NK-92 (cell line): ENCODE measurements around the gene AQP6.
"Not testable (repeated sequence)": the region's sequence is repeated elsewhere in the genome, so short reads cannot be mapped to it uniquely, and the experiment has no call there.

Experiments
- DNase-seq: peaks from one replicate; lab custom pipeline; 2025; ENCODE audit not compliant: unreplicated experiment; lab: John Stamatoyannopoulos, UW

Gene AQP6

DNA sequence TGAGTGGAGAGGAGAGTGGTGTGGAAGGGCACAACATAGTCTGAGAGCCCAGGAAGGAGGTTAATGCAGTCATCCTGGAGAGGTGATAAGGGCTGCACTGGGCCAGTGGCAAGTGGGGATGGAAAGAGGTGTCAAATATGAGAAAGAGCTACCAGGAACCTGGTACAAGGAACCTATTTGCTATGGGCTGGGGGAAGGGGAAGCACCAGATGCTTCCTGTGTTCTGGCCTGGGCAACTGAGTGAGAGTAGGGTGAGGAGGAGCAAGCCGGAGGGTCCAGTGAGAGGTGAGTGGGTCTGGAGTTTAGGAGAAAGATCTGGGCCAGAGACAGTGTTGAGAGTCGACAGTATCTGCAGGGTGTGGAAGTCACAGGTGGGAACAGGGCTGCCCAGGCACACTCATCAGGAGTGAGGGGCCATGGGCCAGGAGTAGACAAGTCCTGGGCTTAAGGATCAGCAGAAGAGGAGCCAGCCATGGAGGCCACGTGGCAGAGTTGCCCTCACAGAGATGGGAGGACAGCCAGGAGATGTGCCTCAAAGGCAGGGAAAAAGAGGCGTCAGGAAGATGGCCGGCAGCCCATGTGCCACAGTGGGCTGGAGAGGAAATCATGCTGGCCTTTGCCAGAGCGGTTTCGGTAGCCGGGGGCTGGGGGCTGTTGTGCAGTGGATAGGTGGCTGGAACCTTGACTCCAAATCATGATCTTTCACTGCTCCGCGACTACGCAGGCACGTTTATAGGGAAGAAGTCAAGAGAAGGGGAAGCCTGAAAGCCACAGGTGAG is 2.9 kb upstream of the AQP6 start:
- DNase-seq = no peak

DNA sequence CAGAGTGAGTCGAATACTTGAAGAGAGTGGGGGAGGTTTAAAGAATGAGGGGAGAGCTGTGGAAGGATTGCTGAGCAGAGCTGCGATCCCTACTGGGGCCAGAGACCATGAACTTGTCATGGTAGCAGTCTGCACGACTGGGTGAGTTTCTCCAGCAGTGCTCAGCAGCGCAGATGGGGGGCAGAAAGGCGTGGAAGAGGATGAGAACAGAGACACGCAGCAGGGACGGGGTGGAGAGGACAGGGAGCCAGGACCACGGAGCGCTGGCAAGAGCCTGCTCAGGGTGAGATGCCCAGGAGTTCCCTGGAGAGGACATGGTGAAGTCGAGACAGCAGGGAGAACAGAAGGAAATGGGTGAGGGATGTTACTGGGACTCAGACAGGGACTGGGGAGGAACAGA is 2.1 kb upstream of the AQP6 start:
- no peak for DNase-seq

DNA sequence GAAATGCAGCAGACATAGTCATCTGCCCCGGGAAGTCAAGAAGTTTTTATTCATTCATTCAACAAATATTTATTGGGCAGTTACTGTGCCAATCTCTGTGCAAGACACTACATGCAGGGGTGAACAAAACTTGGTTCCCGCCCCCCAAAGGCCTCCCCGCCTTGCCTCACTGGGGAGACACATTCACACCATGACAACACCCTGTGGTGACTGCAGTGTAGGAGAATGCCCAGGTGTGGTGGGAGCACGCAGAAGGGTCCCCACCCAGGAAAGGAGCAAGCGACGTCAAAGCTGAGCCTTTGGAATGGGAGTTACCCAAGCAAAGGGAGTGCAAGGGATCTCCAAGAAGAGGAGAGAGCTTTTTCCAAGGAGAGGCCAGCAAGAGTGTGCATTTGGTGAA is 1.6 kb upstream of the AQP6 start:
- DNase-seq = no peak

DNA sequence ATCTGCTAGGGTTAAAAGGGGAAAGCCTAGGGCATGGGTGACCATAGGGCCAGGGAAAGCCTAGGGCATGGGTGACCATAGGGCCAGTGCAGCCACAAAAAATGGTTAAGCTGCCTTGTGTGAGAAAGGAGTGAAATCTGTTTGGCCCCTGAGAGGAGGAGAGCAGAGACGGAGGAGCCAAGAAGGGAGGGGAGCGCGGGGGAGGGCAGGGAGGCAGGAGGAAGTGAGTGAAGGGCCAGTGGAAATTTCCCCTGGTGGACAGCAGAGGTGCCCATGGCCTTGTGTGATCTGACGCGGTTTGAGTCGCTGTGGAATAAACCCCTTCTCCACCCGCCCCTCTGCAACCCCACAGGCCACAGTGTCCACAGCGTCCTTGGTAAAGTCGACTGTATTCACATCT is 618 bp upstream of the AQP6 start:
- no peak for DNase-seq

DNA sequence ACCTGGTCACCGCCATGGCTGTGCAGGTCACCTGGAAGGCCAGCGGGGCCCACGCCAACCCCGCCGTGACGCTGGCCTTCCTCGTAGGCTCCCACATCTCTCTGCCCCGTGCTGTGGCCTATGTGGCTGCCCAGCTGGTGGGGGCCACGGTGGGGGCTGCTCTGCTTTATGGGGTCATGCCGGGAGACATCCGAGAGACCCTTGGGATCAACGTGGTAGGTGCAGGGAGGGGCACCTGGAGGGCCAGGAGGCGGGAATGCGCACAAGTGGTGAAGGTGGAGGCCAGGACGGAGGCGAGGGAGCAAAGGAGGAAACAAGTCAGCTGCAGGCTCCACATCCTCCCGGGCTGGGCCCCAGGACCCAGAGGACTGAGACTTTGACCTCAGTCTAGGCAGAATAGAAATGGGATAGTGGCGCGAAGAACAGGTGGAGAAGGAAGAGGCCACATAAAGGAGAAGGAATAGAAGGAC is 649 bp downstream of the AQP6 start:
- no peak for DNase-seq

DNA sequence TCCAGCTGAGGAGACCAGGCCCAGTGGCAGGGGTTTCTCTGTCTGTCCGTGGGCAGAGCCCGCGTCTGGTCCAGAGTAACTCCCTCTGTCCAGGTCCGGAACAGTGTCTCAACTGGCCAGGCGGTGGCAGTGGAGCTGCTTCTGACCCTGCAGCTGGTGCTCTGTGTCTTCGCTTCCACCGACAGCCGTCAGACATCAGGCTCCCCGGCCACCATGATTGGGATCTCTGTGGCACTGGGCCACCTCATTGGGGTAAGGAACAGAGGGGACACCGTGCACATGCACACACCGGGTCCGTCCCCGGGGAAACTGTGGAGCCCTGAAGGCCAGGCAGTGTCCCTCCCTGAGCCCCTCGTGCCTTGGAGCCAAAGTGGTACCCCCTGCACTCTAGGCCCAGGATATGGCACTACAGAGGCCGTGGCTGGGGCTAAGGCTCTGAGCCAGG is 1.5 kb downstream of the AQP6 start:
- no peak for DNase-seq

DNA sequence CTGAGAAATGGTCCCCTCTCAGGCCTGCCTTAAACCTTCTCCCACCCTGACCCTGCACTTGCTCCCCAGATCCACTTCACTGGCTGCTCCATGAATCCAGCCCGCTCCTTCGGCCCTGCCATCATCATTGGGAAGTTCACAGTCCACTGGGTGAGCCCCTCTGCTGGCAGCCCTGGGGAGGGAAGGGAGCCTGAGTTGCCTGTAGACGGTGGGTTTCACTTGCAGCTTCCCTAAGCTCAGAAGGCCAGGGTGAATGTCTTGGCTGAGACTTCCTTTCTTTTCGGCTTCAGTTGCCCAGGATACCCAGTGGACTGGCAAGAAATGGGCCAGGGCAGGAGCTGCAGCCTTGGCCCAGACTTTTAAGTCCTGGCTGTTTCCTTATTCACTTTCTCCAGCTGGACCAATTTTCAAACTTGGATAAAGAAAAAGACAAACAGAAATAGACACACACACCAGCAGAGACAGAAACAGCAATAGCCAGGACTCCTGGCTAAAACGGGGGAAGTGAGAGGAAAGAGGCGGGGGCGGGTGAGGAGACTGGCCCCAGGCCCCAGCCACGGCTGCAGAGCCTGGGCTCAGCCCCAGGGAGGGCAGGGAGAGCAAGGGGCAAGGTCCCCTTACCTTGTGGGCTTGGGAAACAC is 2.0 kb downstream of the AQP6 start:
- no peak for DNase-seq

DNA sequence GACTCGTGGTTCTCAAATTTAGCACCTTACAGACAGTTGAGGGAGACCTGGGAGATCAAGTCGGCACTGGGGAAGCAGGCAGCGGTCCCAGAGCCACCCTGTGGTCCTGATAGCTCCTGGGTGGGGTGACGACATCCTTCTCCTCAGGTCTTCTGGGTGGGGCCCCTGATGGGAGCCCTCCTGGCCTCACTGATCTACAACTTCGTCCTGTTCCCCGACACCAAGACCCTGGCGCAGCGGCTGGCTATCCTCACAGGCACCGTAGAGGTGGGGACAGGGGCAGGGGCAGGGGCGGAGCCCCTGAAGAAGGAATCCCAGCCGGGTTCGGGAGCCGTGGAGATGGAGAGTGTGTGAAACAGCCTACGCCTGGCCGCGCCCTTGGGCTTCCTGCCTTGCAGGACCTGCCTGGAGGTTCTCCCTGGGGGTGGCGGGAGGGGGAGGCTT is 2.6 kb downstream of the AQP6 start:
- DNase-seq = no peak

DNA sequence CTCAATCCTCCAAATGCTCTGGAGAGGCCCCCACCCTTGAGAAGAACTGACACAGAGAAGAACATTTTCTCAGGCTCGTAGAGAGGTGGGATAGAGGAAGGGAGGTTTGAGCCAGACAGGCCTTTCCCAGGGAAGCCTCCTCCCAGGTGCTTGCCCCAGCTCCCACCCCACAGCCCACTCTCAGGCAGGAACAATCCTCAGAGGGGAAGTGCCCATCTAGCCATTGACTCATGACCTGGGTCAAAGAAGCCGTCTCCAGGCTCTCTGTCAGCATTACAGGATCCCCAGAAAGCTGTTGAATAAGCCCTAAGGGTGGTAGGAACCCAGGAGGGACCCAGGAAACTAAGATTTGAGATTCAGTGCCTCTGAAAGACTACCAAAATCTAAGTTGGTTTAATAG is 3.8 kb downstream of the AQP6 start:
- DNase-seq = no peak

DNA sequence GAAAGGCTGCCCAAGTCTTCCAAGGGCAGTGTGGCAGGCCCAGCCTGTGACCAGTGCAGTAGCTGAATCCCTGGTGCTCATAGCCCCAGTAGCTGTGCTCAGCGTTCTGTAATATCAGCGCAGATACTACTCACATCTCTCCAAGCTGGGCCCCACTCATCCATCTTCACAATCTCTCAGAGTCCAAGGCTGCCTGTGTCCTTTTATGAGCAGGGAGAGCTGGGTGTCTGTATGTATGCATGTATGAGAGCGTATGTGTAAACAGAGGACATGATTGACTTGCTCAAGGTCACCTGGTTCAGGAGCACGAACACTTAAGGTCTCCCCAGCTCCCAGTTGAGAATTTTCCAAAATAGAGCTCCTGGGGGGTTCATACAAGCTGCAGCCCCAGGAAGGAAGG is 5.4 kb downstream of the AQP6 start:
- DNase-seq = no peak

DNA sequence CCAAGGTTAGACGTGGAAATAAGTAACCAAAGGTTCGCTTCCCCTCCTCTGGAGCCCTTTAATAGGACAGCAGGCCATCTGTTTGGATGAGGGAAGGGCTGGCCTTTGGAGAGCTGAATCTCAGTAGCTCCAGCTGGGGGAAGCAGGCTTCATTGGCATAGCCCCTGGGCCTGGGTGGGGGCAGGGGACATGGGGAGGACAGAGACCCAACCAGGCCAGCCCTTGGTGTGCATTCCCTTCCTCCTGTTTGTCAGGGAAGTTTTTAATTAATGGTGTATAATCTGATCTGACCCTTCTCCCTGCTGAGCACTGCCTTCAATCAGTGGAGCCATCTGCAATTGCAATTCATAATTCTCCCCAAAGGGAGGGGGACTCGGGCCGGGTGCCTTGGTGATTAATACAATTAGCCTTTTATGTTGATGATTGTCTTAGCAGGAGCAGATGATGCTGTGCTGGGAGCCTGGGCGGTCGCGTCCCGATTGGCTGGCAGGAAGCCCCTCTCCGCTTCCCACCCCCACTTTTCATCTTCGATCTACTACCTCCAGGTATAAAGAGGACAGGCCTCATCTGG is 6.4 kb downstream of the AQP6 start:
- DNase-seq = no peak

DNA sequence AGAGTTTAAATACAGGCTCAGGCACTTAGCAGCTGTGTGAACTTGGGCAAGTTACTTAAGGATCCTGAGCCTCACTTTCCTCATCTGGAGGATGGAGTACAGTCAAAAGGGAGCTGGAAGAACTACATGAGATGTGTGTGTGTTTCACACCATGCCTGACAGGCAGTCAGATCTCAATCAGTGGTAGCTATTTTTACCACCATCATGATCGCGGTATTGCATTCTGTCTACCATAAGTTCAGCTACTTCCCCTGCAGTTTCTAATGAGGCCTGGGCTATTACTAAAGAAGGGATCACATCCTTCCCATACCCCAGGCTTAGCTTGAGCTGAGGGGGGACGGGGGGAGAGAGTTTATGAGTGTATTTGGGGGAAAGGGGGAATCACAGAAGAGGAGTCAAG is 7.0 kb downstream of the AQP6 start:
- no peak for DNase-seq

DNA sequence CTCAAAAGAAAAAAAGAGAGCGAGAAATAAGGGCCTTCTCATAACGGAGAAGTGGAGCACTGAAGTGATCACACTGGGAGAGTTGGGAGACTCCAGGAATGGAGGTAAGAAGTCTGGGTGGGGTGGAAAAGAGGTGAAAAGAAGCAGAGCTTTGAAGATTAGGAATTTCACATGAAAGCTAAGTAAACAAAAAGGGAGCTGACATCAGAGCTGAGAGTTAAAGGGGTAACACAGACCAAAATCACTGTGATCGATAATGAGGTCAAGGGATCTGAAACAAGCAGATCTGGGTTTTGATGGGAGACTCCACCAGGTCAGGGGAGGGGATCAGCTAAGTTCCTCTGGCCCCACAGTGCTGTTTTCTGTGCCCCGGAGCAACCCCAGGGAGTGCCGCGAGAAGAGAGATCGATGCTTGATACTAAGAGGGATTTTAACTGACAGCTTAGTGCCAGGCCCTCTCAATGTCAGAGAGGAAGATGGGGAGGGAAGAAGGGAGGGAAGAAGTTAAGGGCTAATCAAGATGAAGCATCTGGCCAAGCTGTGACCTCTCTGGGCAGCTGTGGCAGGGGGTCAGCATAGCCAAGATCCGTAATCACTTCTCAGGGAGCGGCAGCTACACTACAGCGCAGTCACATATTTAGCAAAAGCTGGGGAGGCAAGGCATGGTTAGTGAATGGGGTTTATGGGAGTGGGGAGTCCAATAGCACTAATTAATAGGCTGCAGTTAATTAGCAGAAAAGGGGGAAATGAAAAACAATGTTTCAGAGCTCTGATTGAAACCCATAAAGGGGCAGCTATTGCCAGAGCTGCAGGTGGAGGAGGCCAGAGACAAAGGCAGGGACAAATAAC is 8.0 kb downstream of the AQP6 start:
- no peak for DNase-seq

DNA sequence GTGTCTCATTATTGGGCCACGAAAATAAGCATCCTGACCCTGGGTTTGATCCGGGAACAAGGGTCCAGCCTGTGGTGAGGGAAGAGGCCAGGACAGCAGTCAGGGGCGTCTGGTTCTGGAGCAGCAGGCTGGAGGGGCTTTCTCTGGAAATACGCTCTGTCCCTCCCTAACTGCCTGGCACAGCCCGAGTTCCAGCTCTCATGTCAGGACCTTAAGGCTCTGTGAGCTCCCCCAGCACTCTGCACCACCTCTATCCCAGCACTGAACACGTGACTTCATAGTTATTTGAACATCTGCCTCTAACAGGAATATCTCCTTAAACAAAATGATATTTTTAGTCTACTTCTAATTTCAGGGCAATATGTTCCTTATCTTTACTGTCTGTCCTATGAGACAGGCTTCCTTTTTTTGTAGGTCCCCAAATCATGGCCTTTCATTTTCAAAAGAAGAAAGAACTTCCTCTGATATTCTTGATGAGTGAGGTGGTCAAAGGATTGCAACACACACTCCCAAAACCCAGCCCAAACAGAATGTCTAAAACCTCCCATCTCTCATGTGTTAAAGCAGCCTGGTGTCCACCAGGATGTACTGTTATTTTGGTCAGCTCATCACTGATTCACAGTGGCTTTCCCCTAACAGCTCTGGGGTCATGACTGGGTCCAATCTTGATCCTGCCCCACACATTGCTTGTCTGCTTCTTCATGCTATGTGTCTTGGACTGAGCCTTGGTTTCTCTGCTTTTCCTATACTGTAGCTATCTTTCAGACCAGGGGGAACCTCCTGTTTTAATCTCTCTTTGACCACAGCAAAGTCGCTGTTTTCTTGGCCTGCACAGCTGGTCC is 9.7 kb downstream of the AQP6 start:
- DNase-seq = no peak

DNA sequence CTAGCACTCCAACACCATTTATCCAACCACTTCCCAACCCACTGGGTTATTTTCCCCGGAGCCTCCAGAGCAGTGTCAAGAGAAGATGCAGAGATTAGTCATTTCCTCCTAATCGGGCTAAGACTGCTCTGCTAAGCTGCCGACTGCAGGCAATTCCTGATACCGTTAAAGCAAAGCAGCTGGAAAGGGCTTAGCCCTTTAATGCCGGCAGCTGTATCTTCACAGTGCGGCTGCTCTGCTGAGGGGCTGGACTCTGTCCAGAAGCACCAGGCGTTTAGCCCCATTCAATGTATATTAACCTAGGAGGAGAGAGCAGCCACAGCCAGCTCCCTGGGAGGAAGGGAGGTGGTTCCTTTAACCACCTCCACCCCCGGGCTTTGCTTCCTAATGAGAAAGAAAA is 11.1 kb downstream of the AQP6 start:
- no peak for DNase-seq

DNA sequence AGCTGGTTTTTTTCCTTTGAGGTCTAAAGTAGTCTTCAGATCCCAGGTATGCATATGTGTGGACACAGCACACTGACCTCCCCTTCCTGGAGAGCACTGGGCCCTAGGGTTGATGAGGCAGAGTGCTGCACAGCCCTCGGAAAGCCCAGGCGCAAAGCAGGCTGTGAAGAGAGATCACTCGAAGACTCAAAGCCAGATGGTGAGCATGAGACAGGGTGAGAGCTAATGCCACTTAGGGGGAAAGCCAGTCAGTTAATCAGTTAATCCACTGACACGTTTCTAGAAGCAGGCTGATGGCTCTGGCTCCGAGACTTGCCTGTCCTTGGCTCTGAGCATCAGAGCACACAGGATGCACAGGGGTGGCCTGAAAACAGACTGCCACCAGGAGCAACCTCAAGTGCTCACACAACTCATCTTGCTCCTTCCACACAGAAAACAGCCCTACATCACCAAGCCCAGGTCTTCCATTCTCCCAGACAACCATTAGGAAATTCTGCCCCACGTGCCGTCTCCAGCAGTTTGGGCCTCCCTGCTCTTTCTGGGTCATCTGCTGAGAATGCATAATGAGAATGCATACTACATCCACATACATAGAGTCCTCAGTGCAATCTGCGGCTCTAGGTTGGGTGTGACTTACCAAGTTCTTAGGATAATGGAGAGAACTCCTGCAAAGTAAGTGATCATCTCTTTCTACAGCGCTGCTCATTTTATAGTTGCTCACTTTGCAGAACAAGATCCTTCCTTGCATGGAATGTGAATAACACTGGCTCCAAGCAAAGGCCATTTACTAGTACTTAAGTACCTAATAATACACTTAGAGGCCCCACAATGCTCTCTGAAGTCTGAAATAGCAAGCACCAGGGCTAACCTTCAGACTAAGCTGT is 12.0 kb downstream of the AQP6 start:
- no peak for DNase-seq

DNA sequence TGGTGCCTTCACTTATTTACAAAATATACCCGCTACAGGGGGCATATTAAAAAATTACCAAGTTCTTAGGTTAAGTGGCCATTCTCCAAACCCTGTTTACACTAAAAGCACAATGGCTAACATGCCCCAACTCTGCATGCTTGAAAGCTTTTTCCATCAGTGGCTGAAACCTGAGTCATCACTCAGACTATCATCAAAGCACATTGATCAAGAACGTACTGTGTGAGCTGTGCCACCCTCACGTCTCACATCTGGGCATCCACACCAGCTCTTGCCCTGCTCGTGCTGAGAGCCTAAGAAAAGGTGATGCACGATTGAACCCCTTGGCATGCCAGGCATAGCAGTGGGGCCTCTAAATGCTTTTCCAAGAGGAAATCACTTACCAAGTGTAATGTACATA is 13.2 kb downstream of the AQP6 start:
- no peak for DNase-seq

DNA sequence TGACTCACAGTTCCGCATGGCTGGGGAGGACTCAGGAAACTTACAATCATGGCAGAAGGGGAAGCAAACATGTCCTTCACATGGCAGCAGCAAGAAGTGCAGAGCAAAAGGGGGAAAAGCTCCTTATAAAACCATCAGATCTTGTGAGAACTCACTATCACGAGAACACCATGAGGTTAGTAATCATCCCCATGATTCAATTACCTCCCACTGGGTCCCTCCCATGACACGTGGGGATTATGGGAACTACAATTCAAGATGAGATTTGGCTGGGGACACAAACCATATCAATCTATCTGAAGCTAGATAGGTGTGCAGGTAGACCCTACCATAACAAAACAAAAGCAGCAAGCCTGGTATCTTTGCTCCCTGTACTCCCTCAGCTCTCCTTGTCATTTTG is 13.7 kb downstream of the AQP6 start:
- DNase-seq = not testable (repeated sequence)

DNA sequence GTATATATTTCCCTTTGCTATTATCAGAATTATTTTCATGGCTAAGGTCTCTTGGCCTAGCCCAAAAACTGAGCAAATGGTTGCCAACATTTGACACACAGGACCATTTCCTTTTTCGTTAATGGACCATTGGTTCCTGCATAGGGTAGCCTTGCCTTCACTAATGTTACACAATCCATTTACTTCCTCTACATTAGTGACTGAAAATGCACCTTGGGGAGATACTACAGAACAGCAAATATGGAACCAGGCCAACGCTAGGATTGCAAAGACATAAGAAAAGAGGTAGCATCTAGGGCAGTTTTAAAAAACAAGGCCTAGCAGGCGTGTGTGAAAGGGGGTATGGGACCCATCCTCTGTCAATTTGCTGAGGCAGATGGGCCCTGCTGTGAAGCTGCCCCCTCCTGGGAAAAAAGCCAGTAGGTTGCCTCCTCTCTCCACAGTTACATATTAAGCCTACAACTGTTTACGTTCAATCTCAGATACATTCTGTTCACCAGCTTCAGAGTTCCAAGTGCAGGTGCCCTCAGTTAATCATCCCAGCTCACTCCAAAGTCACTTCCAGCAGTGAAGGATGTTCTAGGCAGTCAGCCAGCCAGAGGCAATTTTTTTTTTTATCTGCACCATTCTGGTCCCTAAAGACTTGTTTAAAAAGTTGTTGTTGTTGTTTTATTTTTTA is 15.0 kb downstream of the AQP6 start:
- no peak for DNase-seq
